Stimulated activated CD4-positive, alpha-beta T cell treated with anti-CD3 and anti-CD28 coated beads, Interleukin-12 subunit alpha, Interleukin-12 subunit beta, amount 100 ng/mL, for 24 hours (primary cell): ENCODE data around the gene SLC35A5.

Experiments used
- DNase-seq, 2 experiments: peaks; one replicate each; pipeline ENCODE4 v3.0.0-alpha.2; 2020; ENCODE audit warnings: low read depth in 2 of 2

The SLC35A5 gene

DNA sequence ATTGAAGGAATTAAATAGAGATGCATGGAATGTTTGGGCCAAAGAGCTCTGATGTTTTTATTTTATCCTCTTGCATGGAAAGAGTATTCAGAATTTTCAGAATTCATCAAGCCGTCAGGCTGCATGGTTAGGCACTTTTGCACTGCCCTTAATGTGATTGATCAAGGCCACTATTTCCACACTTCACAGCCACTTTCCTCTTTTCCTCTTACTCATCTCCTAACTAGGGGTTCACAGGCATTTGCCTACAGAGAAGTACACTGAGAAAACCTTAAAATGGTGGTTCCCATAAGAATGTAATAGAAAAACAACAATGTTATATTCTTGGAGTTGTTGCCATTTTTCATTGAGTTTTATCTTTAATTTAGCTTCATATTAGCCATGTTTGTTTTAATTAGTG lies 10.9 kb downstream of the SLC35A5 start:
- no peak for DNase-seq

DNA sequence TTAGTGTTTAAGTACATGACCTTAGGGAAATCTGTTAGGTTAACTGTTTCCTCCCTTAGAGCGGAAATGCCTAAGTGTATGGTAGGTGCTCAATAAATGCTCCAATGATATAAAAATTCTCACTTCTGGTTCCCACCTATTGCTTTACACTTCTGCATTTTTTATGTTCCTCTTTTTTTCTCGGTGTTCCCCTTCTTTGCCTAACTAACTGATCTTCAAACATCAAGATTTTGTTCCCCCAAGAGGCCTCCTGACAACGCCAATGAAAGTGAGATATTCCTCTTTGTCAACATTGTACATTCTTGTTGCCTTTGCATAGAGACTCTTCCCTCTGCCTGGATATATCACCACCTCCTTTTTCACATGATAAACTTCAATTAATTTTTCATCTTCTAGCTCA lies 17.4 kb downstream of the SLC35A5 start:
- DNase-seq, result no peak

DNA sequence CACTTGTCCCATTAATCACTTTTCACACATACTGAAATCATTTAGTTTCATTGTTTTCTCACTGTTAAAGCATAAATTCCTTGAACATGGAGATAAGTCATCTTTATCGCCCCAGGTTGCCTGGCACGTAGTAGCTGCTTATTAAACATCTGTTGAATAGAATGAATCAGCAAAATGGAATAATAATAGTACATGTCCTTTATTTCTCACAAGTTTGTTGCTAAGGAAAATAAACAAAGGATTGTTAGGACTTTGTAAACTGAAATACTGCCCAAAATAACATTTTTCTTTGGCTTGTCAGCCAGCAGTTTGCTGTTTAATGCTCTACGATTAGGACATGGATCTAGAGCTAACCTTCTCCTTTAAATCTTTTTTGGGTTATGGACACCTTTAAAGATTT lies 17.9 kb downstream of the SLC35A5 start:
- no peak for DNase-seq

DNA sequence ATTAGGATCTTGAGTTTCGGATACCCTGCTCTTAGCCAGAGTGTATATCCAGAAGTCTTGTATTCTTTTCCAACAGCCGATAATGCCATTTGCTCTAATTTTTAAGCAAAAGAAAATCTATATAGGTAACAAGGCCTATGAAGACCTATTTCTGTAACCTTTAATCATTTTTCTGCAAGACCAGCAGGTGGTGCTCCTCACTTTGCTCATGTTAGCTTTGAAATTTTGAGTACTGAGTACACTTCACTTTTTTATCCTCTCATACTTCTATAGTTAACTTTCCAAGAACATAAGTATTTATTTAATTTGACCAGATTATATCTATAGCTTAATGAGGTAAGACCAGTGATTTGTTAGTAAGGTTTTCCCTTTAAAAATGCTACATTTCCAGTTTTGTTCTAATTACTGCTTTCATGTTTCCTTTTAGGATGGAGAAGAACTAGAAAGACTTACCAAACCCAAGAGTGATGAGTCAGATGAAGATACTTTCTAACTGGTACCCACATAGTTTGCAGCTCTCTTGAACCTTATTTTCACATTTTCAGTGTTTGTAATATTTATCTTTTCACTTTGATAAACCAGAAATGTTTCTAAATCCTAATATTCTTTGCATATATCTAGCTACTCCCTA lies 20.5 kb downstream of the SLC35A5 start:
- peak in 1 of 2 experiments; percentile 7 for DNase-seq

DNA sequence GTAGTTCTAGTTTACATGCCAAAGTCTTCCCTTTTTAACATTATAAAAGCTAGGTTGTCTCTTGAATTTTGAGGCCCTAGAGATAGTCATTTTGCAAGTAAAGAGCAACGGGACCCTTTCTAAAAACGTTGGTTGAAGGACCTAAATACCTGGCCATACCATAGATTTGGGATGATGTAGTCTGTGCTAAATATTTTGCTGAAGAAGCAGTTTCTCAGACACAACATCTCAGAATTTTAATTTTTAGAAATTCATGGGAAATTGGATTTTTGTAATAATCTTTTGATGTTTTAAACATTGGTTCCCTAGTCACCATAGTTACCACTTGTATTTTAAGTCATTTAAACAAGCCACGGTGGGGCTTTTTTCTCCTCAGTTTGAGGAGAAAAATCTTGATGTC lies 21.3 kb downstream of the SLC35A5 start:
- DNase-seq, result no peak

DNA sequence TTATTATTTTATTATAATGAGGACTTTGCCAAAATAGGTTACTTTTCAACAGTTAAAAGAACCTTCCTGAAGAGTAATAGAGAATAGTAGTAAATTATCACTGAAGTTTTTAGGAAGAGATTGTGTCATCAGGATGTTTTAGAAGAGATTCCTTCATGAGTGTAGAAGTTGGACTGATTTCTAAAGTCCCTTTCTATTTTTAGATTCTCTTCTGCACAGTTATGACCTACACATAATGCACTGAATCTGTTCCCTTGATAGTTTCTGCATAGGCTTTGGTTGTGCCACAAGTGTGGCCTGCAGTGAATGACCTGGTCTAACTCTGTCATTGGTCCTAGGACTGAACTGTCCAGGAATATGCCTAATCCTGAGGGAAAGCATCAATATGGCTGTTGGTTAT lies 23.9 kb downstream of the SLC35A5 start:
- DNase-seq, result no peak

DNA sequence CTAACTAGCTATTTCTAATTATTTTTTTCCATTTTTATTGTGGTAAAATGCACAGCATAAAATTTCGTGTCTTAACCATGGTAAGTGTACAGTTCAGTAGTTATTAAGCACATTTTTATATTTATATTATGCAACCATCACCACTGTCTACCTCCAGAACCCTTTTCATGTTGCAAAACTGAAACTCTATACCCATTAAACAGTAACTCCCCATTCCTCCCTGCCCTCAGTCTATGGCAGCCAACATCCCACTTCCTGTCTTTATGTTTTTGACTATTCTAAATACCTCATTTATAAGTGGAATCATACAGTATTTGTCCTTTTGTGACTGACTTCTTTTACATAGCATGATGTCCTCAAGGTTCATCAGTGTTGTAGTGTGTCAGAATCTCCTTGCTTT lies 25.5 kb downstream of the SLC35A5 start:
- DNase-seq, result no peak

DNA sequence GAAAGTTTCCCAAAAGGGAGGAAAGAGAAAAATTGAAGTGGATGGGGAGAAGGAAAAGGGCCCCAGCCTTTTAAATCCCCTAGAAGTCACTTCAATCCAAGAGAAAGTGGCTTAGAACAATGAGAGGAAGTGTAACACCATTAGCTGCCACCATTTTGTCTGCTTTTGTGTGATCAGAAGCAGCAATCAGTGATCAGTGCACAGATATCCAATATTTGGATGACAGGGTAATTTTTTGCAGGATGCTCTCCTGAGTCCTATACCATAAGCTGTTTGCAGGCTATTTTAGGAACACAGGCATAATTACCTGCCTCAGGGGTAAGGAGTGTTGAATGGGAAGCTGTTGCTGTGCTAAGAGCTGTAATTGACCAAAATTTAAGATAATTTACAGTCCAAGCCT lies 31.4 kb downstream of the SLC35A5 start:
- no peak for DNase-seq

DNA sequence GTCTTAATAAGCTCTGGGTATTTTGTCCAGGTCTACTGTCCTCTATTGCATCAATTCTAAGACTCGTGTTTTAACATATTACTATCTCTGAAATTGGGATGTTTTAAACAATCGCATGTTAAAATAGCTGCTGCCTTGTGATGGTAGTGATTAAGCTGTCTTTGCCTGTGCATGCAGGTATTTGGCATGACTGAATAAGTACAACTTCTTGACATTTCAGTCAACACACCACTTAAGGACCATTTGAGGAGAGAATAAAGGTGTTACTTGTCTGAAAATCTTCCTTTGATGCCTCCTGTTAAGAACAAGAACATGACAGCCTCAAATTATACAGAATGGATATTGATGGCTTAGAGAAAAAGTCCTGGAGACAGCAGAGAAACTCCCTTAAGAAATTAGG lies 33.0 kb downstream of the SLC35A5 start:
- DNase-seq, result no peak

DNA sequence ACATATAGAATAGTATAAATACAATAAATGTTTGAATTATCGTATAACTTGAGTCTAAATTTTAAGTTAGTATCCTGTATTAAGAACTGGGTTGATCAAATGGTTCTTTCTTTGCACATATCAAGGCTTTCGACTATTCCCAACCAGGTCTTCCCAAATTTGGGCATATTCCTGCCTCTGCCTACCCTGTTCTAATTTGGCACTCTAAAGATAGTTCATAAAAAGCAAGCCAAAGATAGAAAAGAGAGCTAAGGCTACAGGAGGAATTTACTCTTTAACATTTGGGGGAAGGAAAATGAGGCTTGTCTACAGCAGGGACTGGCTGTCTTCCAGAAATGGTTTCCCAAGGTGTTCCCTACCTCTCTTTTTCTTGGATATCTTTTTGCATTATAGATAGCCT lies 36.1 kb downstream of the SLC35A5 start:
- no peak for DNase-seq

DNA sequence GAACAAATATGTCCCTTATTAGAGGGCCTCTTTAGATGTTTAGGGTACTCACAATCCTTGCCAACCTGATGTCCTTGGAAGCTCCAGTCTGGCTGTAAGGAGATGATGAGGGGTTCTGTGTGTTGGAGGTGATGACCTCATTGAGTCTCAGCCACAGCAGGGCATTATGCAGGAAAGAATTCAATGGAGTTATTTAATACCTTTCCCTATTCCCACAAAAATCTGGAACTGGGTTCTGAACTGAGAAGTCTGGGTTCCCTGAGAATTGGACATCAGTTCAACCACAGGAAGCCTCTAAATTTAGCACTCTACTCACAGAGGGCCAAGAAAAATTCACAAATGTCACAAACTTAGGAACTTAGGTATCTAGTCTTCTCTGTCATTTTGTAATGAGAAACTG lies 36.9 kb downstream of the SLC35A5 start:
- DNase-seq, result no peak

DNA sequence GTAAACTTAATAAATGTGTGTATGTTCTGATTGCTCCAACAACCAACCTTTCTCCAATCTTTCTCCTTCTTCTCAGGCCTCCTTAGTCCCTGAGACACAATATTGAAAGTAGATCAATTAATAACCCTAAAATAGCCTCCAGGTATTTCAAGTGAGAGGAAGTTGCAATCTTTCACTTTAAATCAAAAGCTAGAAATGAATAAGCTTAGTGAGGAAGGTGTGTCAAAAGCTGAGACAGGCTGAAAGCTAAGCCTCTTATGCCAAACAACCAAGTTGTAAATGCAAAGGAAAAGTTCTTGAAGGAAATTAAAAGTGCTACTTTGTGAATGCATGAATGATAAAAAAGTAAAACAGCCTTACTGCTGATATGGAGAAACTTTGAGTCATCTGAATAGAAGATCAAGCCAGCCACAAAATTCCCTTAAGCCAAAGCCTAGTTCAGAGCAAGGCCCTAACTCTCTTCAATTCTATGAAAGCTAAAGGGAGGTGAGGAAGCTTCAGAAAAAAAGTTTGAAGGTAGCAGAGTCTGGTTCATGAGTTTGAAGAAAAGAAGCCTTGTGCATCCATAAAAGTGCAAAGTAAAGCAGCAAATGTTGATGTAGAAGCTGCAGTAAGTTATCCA lies 40.5 kb downstream of the SLC35A5 start:
- no peak for DNase-seq

DNA sequence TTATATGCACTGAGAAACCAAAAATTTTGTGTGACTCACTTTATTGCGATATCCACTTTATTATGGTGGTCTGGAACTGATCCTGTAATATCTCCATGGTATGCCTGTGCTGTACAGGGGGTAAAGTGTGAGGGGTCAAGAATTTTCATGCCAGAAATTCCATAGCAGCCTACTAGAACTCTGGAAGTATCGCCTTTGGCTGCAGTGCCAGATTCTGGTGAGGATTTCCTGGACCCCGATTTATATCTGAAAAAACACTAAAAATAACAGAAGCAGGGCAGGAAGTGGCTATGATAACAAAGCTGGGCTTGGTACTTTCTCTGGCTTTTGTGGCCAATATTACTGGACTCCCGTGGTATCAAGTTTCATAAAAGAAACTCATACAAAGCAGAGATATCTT lies 42.7 kb downstream of the SLC35A5 start:
- DNase-seq, result no peak

DNA sequence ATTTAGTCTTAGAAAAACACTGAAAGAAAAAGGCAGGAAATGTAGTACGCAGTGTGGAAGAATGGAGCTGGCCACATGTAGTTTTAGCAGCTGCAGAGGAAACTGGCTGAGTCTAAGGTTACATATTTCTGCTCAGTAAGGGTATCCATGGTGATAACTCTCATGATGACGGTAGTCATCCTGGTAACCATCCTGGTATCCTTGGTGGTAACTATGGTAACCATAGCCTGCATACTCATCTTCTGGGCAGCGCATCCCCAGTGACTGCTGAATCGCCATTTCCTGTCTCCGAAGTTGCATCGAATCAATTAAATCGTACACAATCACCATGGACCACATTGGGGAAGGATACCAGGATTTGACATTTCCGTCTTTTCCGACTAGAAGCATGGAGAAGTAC lies 43.4 kb downstream of the SLC35A5 start:
- no peak for DNase-seq

DNA sequence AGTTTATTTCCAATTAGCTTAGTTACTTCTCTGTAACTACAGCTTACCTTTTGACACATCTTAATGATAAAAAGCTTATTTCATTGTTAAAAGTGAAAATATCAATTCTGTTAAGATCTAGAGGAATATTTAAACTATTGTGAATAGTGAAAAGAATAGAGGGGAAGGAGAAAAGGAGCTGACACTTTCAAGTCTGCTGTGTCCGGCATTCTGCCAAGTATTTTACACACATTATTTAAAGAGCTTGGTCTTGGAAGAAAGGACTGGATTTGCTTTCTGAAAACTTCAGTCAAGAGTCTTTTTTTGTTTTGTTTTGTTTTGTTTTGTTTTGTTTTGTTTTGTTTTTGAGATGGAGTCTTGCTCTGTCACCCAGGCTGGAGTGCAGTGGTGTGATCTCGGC lies 44.3 kb downstream of the SLC35A5 start:
- DNase-seq, result no peak

DNA sequence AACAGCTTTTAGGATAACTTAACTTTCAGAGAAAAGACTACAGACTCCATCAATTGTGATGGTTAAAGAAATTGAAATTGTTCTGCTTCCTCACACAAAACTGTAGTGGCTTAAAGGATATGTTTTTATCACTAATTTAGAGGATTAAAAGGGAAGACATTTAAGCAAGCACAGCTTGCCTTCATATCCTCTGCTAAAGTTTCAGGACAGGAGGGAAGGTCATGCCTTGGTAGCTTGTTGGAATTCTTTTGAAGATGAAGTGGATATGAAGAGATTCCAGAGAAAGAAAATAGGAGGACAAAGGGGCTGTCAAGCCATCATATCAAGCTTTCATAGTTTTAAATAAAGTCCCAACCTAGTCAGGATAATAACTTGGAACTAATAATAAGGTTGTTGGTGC lies 46.0 kb downstream of the SLC35A5 start:
- DNase-seq, result no peak

DNA sequence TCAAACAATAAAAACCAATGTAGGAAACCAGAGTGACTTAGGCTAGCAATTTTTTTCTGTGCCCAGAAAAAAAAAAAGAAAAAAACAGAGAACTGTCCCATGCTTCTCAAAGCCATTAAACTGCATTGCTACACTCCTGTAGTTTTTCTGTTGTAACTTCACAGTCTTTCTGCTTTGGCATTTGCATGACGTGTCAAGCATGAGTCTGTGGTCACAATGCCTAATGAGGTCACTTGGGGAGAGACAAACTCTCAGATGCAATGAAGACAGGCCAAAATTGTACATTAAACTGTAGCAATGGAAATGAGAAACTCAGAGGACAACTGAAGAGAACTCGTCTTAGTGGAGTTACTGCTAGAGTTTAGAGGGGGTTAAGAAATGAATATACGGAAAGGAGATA lies 48.3 kb downstream of the SLC35A5 start:
- DNase-seq, result no peak

DNA sequence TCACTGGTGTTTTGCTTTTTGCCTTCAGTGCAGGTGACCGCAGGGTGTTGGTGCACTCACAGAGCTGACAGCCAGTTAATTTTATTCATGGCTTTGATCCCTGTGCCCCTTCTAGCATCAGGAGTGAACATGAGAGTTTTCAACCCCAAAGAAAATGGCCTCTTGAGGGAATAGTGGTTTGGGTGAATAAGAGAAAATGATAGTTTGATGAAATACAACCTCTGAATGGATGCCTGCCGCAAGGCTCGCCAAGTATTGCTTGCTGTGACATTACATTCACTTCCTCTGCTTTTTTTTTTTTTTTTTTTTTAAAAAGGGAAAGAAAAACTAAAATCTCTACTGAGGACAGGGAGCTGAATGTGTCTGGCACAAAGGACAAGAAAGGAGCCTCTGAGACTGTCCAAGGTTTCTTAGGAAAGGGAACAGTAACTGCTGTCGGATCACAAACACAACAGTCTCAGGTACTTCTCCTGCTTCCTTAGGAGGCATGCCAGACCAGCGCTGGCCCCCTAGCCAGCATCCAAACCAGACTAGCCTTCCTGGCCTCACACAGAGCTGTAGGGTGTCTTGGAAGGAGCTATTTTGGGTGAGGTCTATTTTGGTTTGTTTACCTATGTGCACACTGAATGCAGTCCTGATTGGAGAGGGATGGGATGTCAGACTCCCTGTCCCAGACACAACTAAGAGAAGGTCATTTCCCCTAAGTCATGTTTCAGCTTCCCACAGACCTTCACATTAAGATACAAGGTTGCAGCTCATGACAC lies 50.1 kb downstream of the SLC35A5 start:
- DNase-seq, result no peak

DNA sequence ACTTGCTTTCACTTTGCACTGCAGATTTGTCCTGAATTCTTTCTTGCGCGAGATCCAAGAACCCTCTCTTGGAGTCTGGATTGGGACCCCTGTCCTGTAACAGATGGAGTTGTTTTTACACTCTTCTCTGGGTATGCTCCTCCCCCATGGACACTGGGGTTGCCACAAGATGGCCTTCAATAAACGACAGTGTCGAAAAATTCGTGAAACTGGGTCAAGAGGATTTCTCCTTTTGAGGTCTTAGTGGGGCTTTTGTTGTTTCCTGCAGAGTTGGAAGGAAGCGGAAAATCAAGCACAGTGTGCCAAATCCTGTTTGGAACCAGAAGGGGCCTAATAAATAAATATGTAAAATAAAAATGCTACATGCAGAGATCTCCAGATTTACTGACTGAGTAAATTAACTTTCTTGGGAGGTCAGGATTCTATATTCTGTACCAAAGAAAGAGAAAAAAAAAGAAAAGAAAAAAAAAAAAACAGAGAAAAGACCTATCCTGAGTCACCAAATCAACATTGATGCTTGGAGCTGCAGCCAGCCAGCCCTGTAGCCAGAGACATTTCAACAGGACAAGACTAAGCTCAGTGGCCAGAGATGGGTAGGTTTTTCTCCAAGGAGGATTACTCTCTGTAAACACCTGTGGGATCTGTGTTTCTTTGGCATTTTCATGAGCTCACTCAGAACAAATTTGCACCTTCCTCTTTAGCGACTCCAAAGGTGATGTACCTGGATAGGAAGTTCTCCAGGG lies 54.3 kb downstream of the SLC35A5 start:
- DNase-seq, result no peak

DNA sequence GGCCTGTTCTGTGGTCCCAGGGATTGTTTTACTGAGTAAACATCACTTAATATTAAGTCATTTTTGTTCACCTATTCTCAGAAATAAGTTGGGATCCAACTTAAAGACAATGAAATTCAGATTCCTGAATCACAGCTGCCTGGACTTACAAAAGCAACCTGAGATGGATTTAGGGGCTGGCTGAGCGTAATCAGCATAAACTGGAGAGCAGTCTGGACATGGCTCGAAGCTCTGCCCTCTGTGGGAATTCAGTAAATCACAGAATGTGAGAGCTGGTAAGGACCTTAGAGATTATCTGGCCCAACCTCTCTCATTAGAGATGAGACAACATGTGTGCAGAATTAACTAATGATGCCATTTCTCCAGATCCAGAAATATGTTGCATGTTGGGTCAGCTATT lies 55.4 kb downstream of the SLC35A5 start:
- no peak for DNase-seq

DNA sequence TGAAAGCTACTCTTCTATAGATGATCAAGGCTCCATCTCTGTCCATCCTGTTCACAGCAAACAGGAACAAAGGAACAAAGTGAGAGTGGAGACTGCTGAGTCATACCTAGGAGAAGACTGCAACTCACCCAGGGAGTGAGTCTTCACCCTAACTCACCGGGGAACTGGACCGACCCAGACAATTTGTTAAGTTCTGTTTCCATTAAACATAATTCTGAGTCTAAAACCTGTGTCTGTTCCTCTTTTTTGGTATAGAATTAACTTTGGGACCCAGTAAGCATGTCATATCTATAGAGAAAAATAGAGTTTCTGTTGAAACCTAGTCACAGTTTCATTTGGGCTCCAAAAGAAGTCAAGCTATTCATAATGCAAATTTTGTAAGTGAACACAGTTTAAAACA lies 57.5 kb downstream of the SLC35A5 start:
- DNase-seq, result no peak

DNA sequence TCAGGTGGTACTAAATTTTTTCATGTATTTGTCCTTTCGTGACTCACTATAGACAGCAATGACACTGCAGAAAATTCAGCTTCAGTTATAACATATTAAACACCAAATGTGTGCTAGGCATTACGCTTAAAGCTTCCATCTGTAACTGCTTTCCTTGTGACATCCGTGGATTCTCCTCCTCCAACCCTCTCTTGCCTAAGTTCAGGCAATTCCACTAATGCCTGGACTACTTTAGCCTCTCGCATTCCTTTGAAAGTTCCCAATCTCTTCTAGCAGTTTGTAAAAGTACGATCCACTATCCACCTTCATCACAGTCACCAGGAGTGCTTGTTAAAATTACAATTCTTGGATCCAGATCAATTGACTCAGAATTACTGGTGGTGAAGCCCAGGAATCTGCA lies 61.4 kb downstream of the SLC35A5 start:
- no peak for DNase-seq

DNA sequence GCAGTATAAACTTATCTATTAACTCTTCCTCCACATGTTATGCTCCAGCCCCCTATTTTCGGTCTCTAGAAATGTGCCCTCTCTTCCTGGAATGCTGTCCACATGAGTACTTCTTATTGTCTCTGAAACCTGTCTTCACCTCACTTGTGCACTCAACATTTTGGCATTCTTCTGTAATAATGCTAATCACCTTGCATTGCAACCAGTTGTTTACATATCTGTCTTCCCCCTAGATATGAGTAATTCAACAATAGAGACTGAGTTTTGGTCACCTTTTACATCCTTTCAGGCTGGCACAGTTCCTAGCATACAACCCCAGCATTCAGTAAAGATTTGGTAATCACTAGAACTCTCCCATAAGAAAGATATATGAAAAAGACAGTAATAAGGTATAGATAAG lies 61.9 kb downstream of the SLC35A5 start:
- DNase-seq, result no peak
